Measurements from ENCODE around the gene RAB7A.
A peak's percentile ranks its signal among the peaks of the same experiment; 100 is the strongest.

DNA sequence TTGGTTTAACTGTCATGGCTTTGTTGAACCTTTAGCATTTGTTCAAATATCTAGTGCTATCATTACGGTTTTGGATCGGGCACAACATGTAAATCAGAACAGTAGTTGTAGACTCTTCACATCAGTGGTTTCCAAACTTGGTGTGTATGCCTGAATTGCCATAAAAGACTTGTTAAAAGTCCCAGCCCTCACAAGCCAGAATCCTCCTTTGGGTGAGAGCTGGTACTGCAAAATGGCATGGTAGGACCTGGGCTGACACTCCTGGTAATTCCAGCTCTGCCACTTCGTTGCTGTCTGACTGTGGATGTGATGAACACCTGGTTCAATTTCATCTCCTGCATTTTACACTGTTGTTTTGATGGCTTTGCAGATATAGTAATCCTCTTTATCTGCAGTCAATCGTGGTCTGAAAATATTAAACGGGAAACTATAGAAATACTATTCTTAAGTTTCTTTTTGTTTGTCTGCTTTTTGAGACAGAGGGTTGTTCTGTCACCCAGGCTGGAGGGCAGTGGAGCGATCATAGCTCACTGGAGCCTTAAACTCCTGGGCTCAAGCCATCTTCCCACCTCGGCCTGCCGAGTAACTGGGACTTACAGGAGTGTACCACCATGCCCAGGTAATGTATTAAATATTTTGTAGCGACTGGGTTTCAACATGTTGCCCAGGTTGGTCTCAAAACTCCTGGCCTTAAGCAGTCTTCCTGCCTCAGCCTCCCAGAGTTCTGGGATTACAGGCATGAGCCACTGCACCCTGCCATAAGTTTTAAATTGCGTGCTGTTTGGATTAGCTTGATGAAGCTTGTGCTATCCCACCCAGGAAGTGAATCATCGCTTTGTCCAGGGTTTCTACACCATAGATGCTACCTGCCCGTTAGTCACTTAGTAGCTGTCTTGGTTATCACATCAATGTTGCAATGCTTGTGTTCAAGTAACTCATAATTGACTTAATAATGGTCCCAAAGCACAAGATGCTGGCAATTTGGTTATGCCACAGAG is 61.6 kb downstream of the RAB7A start:
- TF ChIP-seq POLR2AphosphoS5 (IDR thresholded peaks at IDR 0.05) (no peak), POLR2A (IDR thresholded peaks at IDR 0.05) (no peak), EP300 (IDR thresholded peaks at IDR 0.05; ENCODE audit: low read depth) (no peak)
- TF ChIP-seq, protein P1, sequence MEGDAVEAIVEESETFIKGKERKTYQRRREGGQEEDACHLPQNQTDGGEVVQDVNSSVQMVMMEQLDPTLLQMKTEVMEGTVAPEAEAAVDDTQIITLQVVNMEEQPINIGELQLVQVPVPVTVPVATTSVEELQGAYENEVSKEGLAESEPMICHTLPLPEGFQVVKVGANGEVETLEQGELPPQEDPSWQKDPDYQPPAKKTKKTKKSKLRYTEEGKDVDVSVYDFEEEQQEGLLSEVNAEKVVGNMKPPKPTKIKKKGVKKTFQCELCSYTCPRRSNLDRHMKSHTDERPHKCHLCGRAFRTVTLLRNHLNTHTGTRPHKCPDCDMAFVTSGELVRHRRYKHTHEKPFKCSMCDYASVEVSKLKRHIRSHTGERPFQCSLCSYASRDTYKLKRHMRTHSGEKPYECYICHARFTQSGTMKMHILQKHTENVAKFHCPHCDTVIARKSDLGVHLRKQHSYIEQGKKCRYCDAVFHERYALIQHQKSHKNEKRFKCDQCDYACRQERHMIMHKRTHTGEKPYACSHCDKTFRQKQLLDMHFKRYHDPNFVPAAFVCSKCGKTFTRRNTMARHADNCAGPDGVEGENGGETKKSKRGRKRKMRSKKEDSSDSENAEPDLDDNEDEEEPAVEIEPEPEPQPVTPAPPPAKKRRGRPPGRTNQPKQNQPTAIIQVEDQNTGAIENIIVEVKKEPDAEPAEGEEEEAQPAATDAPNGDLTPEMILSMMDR (IDR thresholded peaks at IDR 0.05) = peak in 4 of 5 experiments; percentile 27 to 48 (median 32)
